SIG-M5 (cell line): ENCODE data around the gene MAMSTR.
A peak's percentile ranks its signal among the peaks of the same experiment; 100 is the strongest.
"Not testable (repeated sequence)": the region's sequence is repeated elsewhere in the genome, so short reads cannot be mapped to it uniquely, and the experiment has no call there.

Experiments
- DNase-seq: peaks from one replicate; lab custom pipeline; 2025; lab: John Stamatoyannopoulos, UW

MAMSTR gene

DNA sequence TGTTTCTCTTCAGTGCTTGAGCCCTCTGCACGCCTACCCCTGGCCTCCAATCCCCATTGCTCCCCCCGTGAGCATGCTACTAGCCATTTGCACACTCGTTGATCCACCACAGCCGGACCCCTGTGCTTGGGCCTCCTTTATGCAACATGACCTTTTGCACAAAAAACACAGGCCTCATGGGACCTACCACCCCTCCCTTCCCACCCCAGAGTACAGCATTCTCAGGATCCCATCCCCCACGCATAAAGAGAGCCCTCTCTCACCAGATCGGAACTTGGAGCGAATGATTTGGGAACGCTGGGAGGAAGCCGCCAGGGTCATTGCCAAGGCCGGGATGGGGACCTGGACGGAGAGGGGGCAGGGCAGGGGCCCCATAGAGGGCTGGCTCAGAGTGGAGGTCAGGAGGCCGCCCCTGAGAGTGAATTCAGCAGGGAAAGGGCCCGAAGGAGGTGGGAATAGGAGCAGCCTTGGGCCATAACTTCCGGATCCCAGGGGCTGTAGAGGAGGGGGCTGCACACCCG, 754 bp downstream of the MAMSTR start:
- DNase-seq = no peak

DNA sequence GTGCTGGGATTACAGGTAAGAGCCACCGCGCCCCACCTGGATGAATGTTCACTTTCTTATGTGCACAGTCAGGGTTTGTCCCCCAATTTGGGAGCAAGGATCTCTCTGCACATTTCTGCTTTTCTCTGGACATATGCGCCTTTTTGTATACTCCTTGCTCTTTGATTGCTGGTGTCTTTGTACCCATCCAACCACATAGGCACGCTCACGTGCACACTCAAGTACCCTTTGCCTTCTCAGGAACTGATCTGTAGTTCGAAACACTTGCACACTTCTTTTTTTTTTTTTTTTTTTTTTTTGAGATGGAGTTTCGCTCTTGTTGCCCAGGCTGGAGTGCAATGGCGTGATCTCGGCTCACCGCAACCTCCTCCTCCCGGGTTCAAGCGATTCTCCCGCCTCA, 1.4 kb downstream of the MAMSTR start:
- not testable (repeated sequence) for DNase-seq

DNA sequence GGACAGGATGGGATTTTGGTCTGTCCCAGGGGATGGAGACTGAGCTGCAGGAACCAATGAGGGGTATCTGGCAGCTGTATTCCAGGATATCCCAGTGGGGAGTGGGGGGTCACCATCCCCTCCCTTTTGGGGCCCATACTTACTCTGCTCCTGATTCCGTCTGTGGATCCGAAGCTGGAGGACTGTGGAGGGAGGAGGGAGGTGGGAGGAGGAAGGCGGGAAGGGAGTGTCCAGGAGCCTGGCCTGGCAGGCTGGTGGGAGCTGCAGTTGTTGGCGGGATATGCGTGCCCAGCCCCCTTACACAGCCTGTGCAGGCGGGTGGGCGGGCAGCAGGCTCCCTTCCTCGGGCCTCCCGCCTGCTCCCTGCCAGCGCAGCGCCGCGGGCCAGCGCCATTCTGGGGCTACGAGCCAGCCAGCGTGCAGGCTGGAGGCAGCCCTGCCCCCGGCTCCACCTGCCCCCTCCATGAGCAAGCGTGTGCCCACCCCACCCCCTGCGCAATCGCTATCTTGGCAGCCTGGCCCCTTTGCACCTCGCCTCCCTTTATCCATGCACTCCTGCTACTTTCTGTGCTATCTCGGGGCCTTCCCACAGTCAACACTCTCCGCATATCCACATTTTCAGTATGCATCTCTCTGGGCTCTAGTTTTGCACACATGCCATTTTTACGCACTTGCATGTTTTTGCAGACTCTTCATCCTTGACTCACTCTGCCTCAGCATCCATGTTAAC, 2.8 kb downstream of the MAMSTR start:
- no peak for DNase-seq

DNA sequence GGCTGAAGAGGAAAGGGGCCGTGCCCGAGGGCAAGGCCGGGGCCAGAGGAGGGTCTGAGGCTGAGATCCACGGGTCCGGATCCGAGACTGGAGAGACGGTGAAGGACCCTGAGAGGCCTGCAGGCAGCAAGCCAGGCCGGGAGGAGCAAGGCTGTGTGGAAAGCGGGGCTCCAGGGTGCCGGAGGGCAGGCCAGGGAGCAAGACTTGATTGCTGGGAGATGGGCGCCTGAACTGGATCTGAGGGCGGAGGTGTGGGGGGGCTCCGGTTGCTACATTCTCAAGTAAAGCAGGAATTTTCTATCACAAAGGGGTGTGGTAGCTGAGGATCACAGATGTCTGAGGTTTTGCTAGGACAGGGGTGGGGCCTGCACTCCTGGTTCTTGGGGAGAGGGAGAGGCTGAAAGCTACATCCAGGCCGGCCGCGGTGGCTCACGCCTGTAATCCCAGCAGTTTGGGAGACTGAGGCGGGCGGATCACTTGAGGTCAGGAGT, 3.8 kb downstream of the MAMSTR start:
- DNase-seq = no peak

DNA sequence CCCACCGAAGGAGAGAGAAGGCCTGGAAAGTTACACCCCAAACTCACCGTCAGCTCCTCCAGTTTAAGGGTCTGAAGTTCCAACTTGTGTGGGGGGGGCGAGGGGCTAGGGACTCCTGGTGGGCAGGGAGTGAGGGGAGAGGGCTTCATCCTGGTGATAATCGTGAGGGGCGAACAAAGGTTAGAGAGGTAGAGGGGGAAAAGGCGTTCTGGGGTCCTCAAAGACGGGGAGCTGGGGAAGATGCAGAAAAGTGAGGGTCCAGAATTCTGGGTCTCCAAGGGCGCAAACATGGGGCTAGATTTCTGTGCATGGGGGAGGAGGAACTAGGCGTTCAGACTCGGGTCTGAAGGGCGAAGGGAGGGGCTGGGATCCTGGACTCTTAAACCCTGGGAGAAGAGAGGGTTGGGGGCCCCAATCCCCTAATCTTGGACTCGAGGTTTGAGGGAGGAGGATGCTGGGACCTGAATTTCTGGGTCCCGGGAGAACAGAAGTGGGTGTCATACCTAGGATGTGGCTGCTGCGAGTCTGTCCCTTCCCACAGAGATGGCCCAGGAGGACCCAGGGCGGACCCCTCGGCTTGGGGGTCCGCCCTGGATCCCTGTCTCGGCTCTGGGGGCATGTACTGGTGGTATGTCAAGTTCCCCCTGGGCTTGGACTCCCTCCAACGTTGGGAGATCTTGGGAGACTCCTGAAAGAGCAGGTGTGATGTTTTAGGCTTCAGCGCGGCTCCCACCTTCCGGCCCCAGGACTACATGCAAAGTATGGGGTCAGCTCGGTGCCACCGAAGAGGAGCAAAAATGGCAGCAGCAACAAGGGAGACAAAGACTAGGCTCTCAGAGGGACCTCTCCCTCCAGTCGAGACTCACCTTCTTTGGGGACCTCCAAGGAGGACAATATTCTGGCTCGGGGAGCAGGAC, 4.5 kb downstream of the MAMSTR start:
- no peak for DNase-seq

DNA sequence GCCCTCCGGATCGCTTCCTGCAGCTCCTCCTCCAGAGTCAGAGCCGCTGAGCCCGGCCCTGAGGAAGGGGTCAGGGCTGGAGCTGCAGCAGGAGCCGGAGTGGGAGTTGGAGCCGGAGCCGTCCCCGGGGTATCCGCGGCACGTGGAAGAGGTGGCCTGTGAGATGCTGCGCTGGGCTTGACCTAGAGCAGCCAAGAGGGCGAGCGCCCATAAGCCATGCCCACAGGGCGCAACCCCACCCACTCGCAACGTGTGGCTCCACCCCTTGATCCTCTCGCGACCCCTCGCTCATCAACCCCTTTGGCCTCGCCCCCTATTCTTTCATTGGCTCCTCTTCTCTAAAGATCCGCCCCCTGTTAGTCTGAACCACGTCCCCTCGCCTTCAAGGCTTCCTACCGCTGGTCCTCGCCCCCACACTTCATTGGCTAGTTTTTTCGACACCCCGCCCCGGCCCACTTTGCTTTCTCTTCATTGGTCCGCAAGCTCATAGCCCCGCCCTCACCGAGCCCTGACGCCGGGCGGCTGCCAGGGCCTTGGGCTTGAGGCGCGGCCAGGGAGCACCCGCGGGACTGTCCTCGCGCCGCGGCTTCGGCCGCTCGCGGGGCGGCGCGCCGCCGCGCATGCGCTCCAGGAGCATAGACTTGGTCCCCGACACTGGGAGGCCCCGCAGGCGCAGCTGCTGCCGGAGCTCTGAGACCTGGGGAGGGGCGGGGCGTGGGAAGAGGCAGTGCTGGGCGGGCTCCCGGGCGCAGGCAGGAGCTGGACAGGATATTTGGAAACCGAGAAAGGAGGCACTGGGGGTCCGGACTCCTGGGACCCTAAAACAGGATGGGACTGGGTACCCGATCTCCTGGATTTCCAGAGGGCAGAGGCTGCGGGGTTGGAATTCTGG, 5.4 kb downstream of the MAMSTR start:
- DNase-seq = peak; percentile 98

DNA sequence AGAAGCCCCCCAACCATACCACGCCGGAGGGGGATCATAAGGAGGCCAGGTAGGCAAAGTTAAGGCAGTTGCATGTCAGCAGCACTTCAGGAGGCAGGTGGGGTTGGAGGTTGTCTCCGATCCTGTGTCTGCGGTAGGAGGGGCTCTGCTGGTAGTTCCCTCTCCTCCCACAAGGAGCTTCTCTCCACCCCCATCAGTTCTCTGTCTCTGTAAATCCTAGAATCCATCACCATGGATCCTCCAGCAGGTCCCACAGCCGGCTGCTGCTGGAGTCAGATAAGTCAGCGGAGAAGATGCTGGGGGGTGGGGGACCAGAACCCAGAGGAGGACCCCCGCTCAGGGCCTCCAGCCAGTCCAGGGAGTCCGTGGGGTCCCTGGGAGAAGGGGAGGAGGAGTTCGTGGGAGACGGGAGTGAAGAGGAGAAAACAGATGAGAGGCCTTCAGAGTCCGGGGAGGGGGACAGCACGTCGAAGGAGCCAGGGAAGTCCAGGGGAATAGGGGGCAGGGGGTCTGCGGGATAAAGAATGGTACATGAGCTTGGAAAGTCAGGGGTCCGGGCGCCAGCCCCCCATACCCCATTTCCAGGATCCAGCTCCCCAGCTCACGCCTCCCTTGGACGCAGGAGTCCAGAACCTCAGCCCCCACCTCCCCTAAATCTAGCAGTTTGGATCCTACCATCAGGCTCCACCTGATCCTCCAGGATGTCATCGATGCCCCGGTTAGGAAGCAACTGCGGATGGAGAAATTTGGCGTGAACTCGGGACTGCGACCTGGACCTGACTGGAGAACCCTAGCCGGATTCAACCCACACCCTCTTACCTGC, 6.3 kb downstream of the MAMSTR start:
- DNase-seq = no peak

DNA sequence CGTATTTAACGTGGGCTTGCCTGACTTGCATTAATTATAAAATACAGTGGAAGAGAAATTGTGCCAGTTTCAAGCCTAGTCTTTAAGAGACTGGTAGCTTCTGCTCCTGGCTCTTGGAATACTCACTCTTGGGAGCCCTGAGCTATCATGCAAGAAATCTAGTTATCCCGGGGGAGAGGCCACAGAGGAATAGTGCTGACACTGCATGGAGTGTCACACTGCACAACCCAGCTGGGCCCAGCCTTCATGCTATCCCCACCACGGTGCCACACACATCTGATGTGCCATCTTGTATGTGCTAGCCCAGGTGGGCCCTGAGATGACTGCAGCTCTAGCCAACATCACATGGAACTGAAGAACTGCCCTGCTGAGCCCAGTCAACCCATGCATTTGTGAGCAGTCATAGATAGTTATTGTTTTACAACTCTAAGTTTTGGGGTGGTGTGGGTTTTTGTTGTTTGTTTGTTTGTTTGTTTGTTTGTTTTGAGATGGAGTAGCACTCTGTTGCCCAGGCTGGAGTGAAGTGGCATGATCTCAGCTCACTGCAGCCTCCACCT, 8.3 kb downstream of the MAMSTR start:
- no peak for DNase-seq

DNA sequence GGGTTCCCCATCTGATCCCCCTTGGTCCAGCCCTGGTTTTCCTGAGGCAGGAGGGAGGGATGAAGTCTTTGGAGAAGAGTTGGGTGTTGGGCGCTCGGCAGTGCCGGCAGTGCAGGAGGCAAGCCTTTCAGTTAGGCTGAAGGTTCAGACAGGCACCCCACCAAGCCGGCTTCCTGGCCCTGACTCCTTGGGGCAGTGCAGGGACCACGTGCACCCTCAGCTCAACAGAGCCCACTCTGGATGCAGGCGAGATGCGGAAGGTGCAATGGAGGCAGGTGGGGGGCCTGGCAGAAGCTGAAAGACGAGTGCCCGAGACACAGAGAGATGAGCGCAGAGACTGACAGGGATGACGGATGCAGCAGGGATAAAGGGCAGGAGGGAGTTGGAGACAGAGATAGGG, 11.1 kb downstream of the MAMSTR start:
- DNase-seq = no peak

DNA sequence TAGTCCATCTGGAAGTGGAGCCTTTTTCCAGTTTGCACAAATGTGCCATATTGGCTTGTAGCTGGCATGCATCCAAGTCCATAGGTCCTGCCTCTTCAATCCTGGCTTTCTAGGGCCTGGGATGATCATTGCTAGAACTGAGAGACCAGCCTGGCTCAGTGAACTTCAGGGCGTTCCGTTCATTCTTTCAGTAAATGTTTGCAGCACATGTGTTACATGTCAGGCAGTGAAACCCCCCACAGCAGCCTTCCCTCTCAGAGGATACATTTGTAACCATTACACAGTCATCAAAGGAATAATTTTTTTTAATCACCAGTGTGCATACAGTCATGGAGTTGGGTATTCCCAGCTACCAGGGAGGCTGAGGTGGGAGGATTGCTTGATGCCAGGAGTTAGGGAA, 14.1 kb downstream of the MAMSTR start:
- DNase-seq = no peak

DNA sequence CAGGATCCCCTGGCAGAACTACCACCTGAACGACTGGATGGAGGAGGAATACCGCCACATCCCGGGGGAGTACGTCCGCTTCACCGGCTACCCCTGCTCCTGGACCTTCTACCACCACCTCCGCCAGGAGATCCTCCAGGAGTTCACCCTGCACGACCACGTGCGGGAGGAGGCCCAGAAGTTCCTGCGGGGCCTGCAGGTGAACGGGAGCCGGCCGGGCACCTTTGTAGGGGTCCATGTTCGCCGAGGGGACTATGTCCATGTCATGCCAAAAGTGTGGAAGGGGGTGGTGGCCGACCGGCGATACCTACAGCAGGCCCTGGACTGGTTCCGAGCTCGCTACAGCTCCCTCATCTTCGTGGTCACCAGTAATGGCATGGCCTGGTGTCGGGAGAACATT, 16.2 kb downstream of the MAMSTR start:
- no peak for DNase-seq

DNA sequence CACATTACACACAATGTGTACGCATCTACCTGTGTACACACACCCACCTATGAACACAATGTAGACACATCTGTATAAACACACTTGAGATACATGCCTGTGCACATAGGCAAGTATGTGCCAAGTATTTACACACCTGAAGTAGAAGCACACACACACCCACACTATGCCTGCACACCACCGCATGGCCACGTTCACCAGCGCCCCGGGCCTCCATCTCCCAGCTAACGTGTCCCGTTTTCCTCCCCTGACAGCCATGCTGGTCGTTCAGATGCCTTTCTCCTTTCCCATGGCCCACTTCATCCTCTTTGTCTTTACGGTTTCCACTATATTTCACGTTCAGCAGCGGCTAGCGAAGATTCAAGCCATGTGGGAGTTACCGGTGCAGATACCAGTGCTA, 16.8 kb downstream of the MAMSTR start:
- DNase-seq = no peak

DNA sequence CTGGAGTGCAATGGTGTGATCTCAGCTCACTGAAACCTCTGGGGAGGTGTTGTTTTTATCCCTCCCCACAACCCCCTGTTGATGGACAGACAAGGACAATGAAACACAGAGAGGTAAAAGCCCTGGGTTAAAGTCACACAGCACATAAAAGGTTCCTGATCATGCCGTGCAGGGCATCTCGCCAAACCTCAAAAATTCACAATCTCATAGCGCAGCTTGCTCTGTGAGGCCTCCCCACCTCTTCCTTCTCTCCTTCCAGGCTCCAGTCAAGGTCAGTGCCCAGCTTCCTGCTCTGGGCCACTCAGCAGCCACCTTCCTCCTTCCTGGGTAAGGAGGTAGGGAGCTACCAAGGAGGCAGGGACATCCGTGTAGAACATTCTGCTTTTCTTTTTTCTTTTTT, 21.5 kb downstream of the MAMSTR start:
- DNase-seq = no peak

DNA sequence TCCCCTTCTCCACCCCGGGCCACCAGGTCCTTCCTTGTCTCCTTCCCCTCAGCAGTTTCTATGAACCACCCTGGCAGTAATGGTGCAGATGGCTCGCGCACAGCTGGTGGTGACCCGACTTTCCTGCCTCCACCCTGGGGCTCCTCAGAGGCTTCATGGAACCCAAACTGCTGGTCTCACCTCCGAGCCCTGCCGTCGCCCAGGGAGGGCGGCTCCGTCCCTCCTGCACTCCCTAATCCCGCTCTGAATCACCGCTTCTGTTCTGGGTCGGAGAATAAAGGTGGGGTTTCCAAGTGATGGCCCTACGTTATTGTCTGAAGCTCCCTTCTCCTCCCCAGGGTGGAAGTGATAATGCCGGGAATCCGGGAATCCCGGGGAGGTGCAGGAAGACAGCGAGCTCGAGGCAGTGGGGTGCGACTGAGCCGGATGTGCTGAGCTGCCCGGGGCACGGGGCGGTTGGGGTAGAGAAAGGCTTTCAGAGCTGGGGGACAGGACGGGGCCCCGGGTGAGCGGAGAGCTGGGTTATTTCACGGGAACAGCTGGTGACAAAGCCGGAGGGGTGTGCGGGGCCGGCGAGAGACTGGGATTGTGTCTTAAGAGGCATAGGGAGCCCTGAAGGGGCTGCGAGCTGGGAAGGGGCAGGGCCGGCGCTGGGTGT, 23.0 kb downstream of the MAMSTR start:
- DNase-seq = no peak

DNA sequence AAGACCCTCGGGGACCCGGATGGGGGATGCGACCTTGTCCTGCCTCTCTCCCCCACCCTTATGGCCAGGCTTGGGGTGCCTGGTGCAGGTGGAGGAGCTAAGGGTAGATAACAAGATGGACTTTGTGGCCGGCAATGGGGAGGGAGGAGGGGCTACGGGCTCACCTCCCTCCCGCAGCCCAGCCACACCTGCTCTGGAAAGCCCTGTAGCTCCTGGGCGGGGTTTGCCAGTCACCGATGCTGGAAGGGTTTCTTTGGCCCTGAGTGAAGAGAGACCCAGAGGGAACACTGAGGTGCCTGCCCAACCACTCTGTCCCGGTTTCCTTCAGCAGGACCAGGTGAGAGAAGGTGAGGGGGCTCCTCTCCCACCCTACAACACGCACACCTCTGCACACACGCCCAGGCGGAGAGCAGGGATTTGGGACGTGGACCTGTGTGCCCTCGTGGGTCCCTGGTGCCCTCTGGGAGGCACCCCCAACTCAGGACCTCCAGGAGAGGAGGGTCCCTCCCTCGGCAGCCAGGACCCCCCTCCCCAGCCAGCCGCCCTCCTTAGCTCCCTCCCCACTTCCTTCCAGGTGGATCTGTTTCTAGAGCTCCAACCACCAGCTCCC, 23.7 kb downstream of the MAMSTR start, which contains the start of gene FUT2:
Gene FUT2 (plus strand): TSS at position 229 of the 610 bp plus-strand sequence. CDS start 6,986 bp downstream, outside the sequence.
- DNase-seq = no peak

DNA sequence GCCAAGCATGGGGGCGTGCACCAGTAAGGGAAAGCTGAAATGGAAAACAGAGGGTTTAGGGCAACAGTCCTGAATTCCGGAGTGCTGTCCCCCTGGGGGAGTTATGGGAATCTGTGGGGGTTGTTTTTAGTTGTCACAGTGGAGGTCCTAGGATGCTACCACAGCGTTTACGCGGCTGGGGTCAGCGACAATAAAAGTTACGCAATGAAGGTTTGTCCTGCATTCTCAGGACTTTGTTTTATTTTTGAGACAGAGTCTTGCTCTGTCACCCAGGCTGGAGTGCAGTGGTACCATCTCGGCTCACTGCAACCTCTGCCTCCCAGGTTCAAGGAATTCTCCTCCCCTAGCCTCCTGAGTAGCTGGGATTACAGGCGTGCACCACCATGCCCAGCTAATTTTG, 25.9 kb downstream of the MAMSTR start:
- not testable (repeated sequence) for DNase-seq

DNA sequence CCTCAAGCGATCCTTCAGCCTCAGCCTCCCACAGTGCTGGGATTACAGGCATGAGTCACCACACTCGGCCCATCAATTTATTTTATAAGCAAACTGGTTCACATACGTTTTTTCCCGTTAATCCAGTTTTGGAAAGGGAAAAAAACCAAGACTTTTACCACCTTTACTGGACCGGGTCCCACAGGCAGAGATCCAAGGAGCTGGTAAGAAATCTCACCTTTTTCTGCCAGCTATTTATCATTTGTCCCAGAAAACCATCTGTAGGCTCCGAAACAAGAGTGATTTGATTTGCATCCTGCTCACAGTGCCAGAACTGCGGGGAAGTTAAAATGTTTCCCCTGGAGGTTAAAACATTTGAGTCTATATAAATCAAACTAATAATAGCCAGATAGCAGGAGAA, 30.1 kb downstream of the MAMSTR start:
- no peak for DNase-seq

DNA sequence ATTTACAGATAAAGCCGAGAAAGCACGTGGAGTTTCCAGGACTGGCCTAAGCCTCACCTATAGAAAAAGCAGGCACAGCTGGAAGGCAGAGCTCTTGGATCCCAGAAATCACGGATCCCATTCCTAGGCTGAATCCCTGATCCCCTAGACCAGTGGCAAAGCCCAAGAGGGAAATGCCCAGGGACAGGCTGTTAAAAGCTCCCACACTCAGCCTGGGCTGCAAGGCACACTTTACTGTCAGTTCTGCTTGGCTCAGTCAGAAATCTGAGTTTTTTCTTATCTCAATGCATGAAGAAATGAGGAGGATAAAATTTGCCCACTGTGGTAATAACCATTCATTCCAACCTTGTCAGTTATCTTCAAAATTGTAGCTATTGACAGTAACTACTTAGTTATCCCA, 31.7 kb downstream of the MAMSTR start:
- DNase-seq = no peak

DNA sequence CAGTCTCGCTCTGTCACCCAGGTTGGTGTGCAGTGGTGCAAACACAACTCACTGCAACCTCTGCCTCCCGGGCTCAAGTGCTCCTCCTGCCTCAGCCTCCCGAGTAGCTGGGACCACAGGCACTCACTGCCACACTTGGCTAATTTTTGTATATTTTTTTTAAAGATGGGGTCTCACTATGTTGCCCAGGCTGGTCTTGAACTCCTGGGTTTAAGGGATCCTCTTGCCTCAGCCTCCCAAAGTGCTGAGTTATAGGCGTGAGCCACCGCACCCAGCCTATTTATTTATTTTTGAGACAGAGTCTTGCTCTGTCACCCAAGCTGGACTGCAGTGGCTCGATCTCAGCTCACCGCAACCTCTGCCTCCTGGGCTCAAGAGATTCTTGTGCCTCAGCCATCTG, 32.9 kb downstream of the MAMSTR start:
- DNase-seq = not testable (repeated sequence)

DNA sequence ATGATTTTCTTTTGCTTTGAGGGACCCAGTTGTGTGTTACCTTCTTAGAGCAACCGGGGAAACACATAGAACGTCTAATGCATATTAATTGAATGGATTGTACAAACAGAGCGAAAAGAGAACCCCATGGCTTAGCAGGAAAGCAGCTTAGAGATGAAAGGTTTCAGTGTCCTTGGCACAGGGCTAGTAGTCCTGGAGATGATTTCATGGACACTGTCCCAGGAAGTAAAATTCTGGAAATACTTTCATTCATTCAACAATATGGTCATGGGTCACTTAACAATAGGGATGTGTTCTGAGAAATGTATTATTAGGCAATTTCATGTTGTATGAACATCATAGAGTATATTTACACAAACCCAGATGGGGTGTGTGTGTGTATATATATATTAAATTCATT, 33.4 kb downstream of the MAMSTR start:
- no peak for DNase-seq
